NT2/D1 (cell line): Measurements from ENCODE around the gene ST8SIA2.

Experiments used
- DNase-seq: peaks from one replicate; pipeline ENCODE4 v3.0.0-alpha.2; 2011; ENCODE audit warnings: low read depth, low spot score
- H3K27me3 ChIP-seq: 2 replicates; pipeline ENCODE4 v1.6.0; 2011; ENCODE audit warnings: mild to moderate bottlenecking; ENCODE audit not compliant: insufficient read length, insufficient read depth
- H3K36me3 ChIP-seq: 2 replicates; pipeline ENCODE4 v1.6.1; 2011; ENCODE audit warnings: mild to moderate bottlenecking, low read length, mixed read lengths; ENCODE audit not compliant: insufficient read depth, insufficient read length
- H3K4me1 ChIP-seq: 2 replicates; pipeline ENCODE4 v1.5.1; 2011; ENCODE audit not compliant: insufficient read depth, insufficient read length
- H3K4me3 ChIP-seq: 2 replicates; pipeline ENCODE4 v1.5.1; 2011; ENCODE audit warnings: low read depth; ENCODE audit not compliant: insufficient read length
- H3K9ac ChIP-seq: 2 replicates; pipeline ENCODE4 v1.6.0; 2011; ENCODE audit warnings: low read depth; ENCODE audit not compliant: insufficient read length
- H3K9me3 ChIP-seq: 2 replicates; pipeline ENCODE4 v1.5.1; 2011; ENCODE audit warnings: mild to moderate bottlenecking, low read length; ENCODE audit not compliant: insufficient read depth
- SUZ12 ChIP-seq: IDR thresholded peaks from 2 replicates; pipeline ENCODE4 v1.6.1; 2011; ENCODE audit not compliant: insufficient read length, insufficient read depth; ENCODE audit errors: extremely low read depth
- YY1 ChIP-seq: IDR thresholded peaks from 2 replicates; pipeline ENCODE4 v1.6.1; 2011; ENCODE audit not compliant: insufficient read length, insufficient read depth
- ZNF274 ChIP-seq: IDR thresholded peaks from 2 replicates; pipeline ENCODE4 v1.6.1; 2011; ENCODE audit warnings: mild to moderate bottlenecking, low read depth, low read length

ST8SIA2 gene

DNA sequence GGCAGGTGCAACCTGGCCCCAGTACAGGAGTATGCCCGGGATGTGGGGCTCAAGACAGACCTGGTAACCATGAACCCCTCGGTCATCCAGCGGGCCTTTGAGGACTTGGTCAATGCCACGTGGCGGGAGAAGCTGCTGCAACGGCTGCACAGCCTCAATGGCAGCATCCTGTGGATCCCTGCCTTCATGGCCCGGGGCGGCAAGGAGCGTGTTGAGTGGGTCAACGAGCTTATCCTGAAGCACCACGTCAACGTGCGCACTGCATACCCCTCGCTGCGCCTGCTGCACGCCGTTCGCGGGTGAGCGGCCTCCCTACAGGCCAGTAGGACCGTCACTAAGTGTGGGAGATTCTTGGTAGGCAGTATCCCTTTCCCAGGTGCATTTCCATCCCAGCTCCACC is 51.0 kb downstream of the ST8SIA2 start:
- no peak overlapping the region for H3K9ac ChIP-seq
- no peaks in the 10 kb centered on the region for H3K9me3 ChIP-seq
- no peak for DNase-seq
- H3K4me1 ChIP-seq: no peaks in the 10 kb centered on the region
- no peaks in the 10 kb centered on the region for H3K27me3 ChIP-seq
- TF ChIP-seq YY1 (no peak), SUZ12 (no peak), ZNF274 (no peak)
- H3K4me3 ChIP-seq: no peak overlapping the region
- peaks cover 52% of the 10 kb centered on the region for H3K36me3 ChIP-seq

DNA sequence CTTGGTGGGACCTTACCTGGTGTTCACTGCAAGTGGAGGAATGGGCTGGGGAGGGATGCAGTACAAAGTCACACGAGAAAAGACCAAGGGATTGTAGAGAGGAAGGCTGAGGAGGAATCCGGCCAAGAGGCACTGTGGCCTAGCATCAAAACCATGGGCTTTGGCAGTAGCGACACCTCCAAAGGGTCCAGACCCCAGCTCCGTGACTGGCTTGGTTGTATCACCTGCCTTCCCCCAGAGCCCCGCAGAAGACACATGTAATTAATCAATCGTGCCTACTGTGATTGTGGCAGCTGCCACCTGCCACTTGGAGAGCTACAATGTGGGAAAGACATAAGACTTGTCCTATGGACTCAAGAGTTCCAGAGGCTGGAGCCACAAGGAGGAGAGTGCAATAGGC is 54.7 kb downstream of the ST8SIA2 start:
- no peaks in the 10 kb centered on the region for H3K4me1 ChIP-seq
- H3K4me3 ChIP-seq: no peak overlapping the region
- H3K27me3 ChIP-seq: no peaks in the 10 kb centered on the region
- H3K9ac ChIP-seq: no peak overlapping the region
- TF ChIP-seq SUZ12 (no peak), YY1 (no peak), ZNF274 (no peak)
- no peak for DNase-seq
- H3K36me3 ChIP-seq: peaks cover 36% of the 10 kb centered on the region
- no peaks in the 10 kb centered on the region for H3K9me3 ChIP-seq

GRCh38 chr15:92449476-92449875 is 55.8 kb downstream of the ST8SIA2 start:
- no peaks in the 10 kb centered on the region for H3K9me3 ChIP-seq
- H3K36me3 ChIP-seq: peaks cover 33% of the 10 kb centered on the region
- no peaks in the 10 kb centered on the region for H3K27me3 ChIP-seq
- H3K9ac ChIP-seq: no peak overlapping the region
- TF ChIP-seq YY1 (no peak), SUZ12 (no peak), ZNF274 (no peak)
- H3K4me1 ChIP-seq: no peaks in the 10 kb centered on the region
- H3K4me3 ChIP-seq: no peak overlapping the region
- DNase-seq: no peak

DNA sequence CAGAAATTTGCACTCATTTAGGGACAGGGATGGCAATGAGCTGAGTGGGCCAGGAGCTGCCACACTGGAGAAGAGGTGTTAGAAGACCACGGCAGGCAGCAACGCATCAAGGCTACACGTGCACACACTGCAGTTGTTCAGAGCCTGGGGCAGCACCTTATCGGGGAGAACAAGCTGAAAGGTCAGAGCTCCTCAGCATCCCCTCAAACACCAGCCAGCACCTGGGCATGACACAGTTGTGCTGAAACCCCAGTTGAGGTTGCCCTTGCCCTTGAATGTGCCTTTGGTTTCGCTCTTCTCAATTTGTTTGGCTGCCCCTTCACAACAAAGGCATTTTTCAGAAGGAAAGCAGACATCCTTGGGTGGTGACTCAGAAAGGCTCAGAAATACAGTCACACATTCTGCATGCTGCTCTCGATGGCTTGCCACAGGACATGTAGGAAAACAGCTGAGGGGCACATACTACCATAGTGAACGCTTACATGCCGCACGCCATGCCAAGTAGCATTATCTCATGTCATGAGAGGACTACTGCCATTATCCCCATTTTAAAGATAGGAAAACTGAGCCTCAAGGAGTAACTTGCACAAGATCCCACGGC is 57.6 kb downstream of the ST8SIA2 start:
- H3K4me1 ChIP-seq: no peaks in the 10 kb centered on the region
- no peaks in the 10 kb centered on the region for H3K27me3 ChIP-seq
- peaks cover 29% of the 10 kb centered on the region for H3K36me3 ChIP-seq
- TF ChIP-seq SUZ12 (no peak), YY1 (no peak), ZNF274 (no peak)
- no peaks in the 10 kb centered on the region for H3K9me3 ChIP-seq
- H3K9ac ChIP-seq: no peak overlapping the region
- H3K4me3 ChIP-seq: no peak overlapping the region
- no peak for DNase-seq

DNA sequence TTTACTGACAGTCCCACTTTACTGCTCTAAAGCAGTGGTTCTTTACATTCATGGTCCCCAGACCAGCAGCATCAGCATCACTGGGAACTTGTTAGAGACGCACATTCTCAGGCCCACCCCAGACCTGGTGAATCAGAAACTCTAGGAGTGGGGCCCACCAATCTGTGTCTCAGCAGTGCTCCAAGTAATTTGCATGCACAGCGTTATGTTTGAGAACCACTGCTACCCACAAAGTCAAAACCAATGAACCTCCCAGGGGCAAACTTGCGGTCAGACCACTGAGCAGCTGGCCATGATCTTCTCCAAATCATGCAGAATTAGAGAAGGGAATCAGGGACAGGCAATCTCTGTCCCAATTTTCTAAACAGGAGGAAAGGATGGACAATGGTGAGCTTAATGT is 58.5 kb downstream of the ST8SIA2 start:
- H3K4me3 ChIP-seq: no peak overlapping the region
- peaks cover 27% of the 10 kb centered on the region for H3K36me3 ChIP-seq
- no peak overlapping the region for H3K9ac ChIP-seq
- DNase-seq: no peak
- no peaks in the 10 kb centered on the region for H3K9me3 ChIP-seq
- no peaks in the 10 kb centered on the region for H3K4me1 ChIP-seq
- TF ChIP-seq ZNF274: no peak
- TF ChIP-seq YY1: no peak
- TF ChIP-seq SUZ12: no peak
- no peaks in the 10 kb centered on the region for H3K27me3 ChIP-seq

- peaks cover 17% of the 10 kb centered on the region for H3K36me3 ChIP-seq
- H3K27me3 ChIP-seq: no peaks in the 10 kb centered on the region
- H3K9me3 ChIP-seq: no peaks in the 10 kb centered on the region
- DNase-seq: no peak
- no peak for TF ChIP-seq SUZ12
- no peak for TF ChIP-seq ZNF274
- TF ChIP-seq YY1: no peak
- H3K9ac ChIP-seq: no peak overlapping the region
- H3K4me1 ChIP-seq: no peaks in the 10 kb centered on the region
- no peak overlapping the region for H3K4me3 ChIP-seq
Measured at GRCh38 chr15:92453607-92454006, 59.9 kb downstream of the ST8SIA2 start.

- H3K4me3 ChIP-seq: no peak overlapping the region
- H3K4me1 ChIP-seq: no peaks in the 10 kb centered on the region
- H3K27me3 ChIP-seq: no peaks in the 10 kb centered on the region
- TF ChIP-seq SUZ12 (no peak), YY1 (no peak)
- H3K36me3 ChIP-seq: peaks cover 17% of the 10 kb centered on the region
- DNase-seq: no peak
- no peak overlapping the region for H3K9ac ChIP-seq
- H3K9me3 ChIP-seq: no peaks in the 10 kb centered on the region
Measured at GRCh38 chr15:92454555-92455105, 60.9 kb downstream of the ST8SIA2 start.

- no peak overlapping the region for H3K4me3 ChIP-seq
- TF ChIP-seq SUZ12 (no peak), YY1 (no peak), ZNF274 (no peak)
- no peaks in the 10 kb centered on the region for H3K27me3 ChIP-seq
- no peaks in the 10 kb centered on the region for H3K4me1 ChIP-seq
- H3K9me3 ChIP-seq: no peaks in the 10 kb centered on the region
- H3K36me3 ChIP-seq: peaks cover 22% of the 10 kb centered on the region
- no peak overlapping the region for H3K9ac ChIP-seq
- no peak for DNase-seq
Measured at GRCh38 chr15:92455271-92455670, 61.6 kb downstream of the ST8SIA2 start.
